Left renal cortex interstitium (tissue), 4 donors: Measurements from ENCODE around the gene TFB1M. TPM values are rescaled to one million over a fixed set of nuclear protein-coding genes. Genes with fewer than 3 reads are reported as not detected.
"Not testable (repeated sequence)": the region's sequence is repeated elsewhere in the genome, so short reads cannot be mapped to it uniquely, and the experiment has no call there.

Source experiments
- DNase-seq, 4 donors: peaks; one replicate each; pipeline ENCODE4 v3.0.0-alpha.2; 2013; ENCODE audit warnings: low read depth in 4 of 4, low spot score in 2 of 4, missing footprints in 1 of 4
- polyA plus RNA-seq, 4 donors: library from polyadenylated mRNA; unstranded; fragments of 120-200 nt; gene quantifications; one replicate each; pipeline ENCODE4 v1.2.1, GENCODE V29; 2013; ENCODE audit not compliant: insufficient read length in 4 of 4

TFB1M gene
- polyA plus RNA-seq, 4 donors: 16.4 to 28.2 (median 20.1) TPM

DNA sequence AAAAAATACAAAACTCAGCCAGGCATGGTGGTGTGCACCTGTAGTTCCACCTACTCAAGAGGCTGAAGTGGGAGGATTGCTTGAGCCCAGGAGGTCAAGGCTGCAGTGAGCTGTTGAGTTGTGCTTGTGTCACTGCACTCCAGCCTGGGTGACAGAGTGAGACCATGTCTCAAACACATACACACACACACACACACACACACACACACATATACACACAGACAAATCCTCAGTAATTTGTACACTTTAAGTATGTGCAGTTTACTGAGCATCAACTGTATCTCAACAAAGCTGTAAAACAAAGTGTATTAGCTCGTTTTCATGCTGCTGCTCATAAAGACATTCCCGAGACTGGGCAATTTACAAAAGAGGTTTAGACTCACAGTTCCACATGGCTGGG is 7.3 kb downstream of the TFB1M start:
- DNase-seq: no peak

GRCh38 chr6:155303361-155303870 is 10.9 kb downstream of the TFB1M start:
- DNase-seq: no peak

DNA sequence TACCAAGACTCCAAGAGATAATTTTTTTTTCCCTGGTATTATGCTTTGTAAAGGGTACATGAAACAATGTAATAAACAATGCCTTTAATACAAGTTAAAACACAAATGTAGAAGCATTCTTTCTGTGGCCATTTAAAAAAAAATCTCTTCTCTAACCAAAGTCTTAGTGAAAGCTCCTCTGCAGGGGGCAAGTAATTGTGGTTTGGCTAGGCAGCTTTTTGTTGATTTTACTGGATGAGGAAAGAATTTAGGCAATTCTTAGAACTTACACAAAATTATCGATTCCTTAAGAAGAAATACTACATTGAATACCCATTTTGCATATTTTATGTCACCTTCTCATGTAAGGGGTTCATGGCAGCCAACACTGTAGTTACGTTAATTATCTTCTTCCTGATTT is 12.4 kb downstream of the TFB1M start:
- no peak for DNase-seq

- DNase-seq: no peak
These were observed 16.6 kb downstream of the TFB1M start for GRCh38 chr6:155297669-155298068.

GRCh38 chr6:155292711-155293110 is 21.6 kb downstream of the TFB1M start:
- DNase-seq: no peak

GRCh38 chr6:155291291-155291690 is 23.0 kb downstream of the TFB1M start:
- DNase-seq: no peak

DNA sequence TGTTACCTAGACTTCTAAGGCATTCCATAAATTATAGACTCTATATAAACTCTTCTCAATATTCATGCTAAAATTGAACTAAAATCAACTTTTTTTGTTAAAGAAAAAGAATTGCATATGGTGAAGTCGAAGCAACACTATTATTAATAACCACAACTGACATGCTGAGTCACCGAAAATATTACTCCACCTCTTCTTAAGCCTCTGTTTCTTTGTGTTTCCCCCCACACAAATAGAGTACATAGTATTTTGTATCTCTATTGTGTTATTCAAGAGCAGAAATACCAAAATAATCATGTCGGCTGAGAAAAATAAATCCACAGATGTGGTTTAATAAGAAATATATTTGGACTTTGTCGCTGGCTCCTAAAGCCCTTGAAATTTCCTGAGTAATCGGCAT is 23.8 kb downstream of the TFB1M start:
- no peak for DNase-seq

DNA sequence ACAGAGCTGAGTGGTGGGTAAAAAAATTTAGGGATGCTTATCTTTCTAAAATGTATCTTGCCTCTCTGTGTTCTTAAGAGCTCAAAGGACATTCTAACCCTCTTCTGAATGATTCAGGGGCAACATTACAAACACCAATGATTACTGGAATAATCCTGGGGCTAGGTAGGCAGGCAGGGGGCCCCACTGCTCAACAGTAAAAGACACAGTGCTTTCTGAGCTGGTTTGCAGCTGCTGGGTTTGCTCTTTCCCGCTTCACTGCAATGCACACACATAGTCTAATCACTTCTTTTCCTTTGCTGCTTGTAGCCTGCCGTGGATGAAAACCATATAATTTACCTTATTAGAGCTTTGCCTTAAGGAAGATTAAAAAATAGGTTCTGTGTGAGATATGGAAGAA is 26.5 kb downstream of the TFB1M start:
- no peak for DNase-seq

DNA sequence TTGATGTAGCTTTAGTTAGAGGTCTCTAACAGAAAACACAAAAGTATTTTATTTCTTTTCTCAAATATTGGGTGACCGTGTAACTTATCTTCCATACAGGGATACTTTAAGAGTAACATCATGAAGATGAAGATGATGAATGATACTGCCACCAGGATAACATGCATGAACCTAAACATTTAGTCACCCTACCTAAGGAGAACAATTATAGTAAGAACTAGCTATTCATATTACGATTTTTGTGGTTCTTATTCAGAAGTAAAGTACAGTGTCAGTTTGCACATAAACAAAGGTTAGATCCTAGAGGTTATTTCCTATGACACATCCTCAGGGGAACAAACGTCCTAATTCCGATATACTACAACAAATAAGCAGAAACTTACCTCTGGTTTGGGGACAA is 29.5 kb downstream of the TFB1M start:
- no peak for DNase-seq

GRCh38 chr6:155278319-155279049 is 35.8 kb downstream of the TFB1M start:
- no peak for DNase-seq

DNA sequence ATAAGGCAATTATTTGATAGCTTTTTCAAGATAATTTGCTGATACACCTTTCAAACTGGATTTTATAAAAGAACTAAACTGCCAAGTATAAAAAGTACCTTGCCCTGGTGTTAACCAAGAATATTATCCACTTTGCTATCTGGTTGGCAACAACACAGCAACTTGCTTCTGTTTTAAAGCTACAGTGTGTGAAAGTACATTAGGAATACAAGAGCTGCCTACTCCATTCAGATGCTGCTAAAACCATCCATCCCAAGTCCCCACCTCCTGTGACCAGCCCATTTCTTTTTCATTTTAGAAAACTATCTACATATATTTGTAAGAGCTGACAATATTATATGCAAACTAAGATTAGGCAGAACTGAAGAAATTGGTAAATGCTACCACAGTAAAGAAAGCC is 37.6 kb downstream of the TFB1M start:
- DNase-seq: no peak

GRCh38 chr6:155275808-155276480 is 38.3 kb downstream of the TFB1M start:
- no peak for DNase-seq

DNA sequence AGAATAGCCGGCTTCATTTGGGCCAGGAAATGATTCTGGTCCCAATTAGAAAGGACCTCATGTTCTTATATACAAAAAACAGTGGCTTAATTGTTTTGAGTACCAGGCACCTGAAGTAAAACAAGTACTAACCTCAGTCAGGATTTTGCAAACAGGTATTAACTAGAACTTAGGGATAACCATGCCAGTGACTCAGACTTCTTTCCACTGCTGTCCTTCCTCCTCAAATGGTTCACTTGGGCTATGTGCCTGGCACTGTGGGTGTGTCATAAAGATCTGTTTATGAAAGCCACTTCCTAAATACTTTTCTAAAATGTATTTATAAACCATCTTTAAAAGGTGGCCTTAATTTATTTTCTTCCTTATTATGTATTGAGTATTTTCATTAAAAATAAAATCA is 39.8 kb downstream of the TFB1M start:
- no peak for DNase-seq

- DNase-seq: no peak
These were observed 40.2 kb downstream of the TFB1M start for GRCh38 chr6:155274106-155274505.

DNA sequence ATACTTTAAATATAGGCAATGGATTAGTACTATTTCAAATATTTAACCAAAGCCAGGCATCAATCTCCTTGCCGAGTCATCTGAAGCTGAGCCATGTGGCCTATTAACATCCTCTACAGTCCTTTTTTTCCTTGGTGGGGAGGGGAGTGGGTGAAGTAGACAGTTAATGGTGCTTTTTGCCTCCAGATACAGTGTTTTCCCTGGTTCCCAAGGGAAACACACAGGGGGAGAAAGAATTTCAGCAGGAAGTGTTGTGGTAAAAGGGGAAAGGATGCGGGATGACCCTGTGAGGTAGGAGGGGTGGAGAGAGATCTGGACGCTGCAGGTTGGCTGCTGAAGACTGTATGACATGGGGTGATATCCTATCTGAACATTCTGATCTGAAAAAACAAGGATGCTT is 40.9 kb downstream of the TFB1M start:
- DNase-seq: no peak

- peak in 1 of 4 donors; percentile 19 for DNase-seq
These were observed 41.7 kb downstream of the TFB1M start for GRCh38 chr6:155272353-155273232.

DNA sequence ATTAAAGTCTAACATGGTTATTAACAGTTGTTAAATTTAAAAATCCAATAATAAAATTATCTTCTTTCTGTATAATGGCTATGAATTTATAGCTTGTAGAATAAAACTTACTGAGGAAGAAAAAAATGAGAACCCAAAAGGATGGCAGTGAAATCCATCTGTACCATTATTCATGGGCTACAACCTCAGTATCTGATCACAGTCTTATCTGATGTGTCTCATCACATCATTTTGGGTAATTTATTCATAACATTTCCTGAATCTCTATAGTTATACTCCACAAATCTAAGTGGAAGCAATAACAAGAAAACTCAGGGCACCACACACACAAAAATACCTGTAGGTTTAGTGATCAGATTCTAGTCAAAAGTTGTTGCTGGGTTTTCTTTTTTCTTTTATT is 43.1 kb downstream of the TFB1M start:
- no peak for DNase-seq

- no peak for DNase-seq
These were observed 43.7 kb downstream of the TFB1M start for GRCh38 chr6:155270561-155271091.

- no peak for DNase-seq
These were observed 44.5 kb downstream of the TFB1M start for GRCh38 chr6:155269765-155270164.

DNA sequence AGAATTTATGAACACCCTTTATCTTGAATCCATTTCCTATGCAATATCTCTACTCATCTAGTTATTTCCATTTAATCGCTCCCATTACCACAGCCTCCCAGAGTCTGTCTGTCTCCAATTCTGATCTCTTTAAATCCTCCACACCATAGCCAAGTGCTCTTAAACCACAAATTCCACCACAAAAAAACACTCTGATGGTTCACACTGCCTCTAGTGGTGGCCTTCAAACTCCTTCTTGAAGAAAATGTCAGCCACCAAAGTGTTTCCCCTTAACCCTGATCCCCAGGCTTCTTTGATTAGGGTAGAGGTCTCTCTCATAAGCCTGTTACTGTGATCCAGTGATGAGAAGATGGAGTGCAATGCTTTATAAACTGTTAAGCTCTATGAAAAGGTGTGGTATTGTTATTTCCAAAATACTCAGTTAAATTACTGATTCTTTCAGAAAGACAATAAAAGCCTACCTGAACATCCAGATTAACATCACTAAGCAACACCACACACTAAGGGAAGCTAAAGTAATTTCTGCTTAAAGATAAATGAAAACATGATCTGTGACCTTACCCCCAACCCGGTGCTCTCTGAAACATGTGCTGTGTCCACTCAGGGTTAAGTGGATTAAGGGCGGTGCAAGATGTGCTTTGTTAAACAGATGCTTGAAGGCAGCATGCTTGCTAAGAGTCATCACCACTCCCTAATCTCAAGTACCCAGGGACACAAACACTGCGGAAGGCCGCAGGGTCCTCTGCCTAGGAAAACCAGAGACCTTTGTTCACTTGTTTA is 46.0 kb downstream of the TFB1M start:
- not testable (repeated sequence) for DNase-seq
